Hematopoietic multipotent progenitor cell (in vitro differentiated cells): Measurements from ENCODE around the gene PPM1J. TPM values are rescaled to one million over a fixed set of nuclear protein-coding genes. Genes with fewer than 3 reads are reported as not detected.

Experiments
- DNase-seq, 3 donors: peaks; one replicate each; pipeline ENCODE4 v3.0.0-alpha.2; 2011 to 2015; ENCODE audit warnings: low read depth in 2 of 3, low spot score in 2 of 3
- total RNA-seq: library from RNA; depleted of rRNA; stranded (reverse); fragments of >200 nt; gene quantifications from one replicate; pipeline ENCODE4 v1.2.3, GENCODE V29; 2012

The PPM1J gene
- total RNA-seq, 1 donor: under 0.01 TPM

DNA sequence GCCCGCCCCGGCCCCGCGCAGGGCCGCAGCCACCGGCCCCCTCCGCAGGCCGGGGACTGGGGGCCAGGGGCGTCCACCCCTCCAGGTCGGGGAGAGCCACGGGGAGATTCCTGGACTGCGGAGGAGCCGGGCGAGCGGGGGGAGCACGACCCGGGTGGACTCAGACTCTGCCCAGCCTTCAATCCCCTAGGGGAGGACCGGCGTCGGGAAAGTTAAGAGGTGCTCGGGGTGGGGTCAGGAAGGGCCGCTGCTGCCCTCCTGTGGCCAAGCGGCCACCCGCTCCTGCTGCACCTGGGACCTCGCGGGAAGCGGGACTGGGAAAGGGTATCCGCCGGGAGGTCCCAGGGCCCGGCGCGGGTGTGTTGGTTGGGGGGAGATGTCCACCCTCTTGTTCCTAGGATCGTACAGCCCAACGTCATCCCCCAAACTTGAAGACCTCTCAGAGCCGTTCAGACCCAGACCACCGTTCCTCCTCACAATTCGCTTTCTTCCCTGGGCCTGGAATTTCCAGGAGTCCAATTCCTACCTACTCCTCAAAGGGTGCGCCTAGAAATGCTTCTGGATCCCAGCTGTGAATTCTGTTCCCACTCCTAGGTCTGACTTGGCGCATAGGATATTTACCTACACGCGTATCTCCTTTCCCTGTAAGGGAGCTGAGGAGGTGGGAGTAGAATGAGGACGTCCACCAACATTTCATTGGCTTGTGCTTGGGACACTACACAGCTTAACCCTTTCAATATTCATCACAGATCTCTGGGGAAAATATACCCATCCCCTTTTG lies 7.7 kb downstream of the PPM1J start:
- DNase-seq: peak in 2 of 3 donors; percentile 69 to 81

- peak in 2 of 3 donors; percentile 49 to 54 for DNase-seq
Measured at GRCh38 chr1:112706505-112707220, 8.5 kb downstream of the PPM1J start, which contains the start of gene RHOC. Gene RHOC, minus strand, starts transcription at chr1:112707127. Its CDS starts 3,328 bp downstream, at chr1:112703799.

DNA sequence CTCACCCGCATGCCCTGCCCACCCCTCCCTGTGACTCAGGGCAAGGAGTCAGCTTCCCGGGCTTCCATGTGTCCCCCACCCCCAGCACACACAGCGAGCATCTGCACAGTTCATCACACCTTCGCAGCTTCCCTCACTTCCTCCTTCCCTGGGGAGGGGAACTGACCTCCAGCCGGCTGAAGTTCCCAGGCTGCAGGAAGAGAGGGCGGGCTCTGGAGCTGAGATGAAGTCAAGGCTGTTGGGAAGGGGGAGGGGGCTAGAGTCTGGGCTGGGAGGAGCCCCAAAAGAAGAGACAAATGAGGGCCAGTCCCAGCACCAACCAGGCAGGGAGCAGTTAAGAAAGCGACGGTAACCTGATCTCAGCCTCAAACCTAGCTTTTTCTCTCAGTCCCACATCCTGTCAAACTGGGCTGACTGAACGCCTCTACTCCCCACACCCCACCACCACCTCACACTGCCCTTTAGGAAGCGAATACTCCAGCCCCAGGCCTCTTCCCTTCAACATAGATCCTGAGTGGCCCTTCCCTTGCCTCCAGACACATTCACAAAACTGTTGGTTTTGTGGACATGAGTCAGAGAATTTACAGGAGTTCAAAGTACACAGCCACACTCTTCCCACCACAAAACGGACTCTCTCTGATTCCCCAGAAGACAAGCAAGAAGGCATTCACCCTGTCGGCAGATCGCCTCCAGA lies 10.1 kb downstream of the PPM1J start:
- peak in 2 of 3 donors; percentile 66 to 73 for DNase-seq

DNA sequence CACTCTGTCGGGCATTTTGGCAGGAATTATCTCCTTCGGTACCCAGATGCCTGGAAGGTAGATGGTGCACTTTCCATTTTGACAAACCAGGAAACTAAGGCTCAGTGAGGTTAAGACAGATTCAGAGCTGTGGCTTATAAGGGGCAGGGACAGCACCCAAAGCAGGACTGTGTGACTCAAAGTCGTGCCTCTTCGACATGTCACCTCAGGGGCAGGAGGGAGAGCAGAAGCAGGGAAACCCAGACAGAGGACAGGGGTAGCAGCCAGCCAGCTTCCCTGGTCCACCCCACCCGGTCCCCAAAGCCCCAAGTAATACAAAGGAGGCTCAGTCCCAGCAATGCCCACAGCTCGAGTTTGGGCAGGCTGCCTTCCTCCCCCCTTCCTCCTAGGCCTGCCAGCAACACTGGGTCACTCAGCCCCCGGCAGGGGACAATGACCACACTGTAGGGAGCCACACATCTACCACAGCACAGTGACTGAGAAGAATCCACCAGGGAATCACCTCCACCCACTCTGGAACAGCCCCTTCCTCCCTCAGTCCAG lies 10.7 kb downstream of the PPM1J start:
- DNase-seq: no peak

- DNase-seq: no peak
Measured at GRCh38 chr1:112703706-112704105, 11.4 kb downstream of the PPM1J start.

- no peak for DNase-seq
Measured at GRCh38 chr1:112702420-112703261, 12.5 kb downstream of the PPM1J start.

DNA sequence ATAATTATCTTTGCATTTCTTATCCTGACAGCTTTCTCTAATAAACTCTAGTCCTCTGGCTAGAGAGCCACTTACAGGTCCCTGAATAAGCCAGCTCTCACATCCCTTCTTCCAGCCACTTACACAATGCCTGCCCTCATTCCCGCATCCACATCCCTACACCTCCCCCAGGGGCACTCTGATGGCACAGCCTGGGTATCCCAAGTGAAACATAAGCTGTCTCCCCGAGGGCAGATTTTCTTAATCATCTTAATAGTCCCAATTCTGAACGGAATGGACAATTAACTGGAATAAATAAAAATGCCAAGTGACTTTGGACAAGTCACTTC lies 13.1 kb downstream of the PPM1J start:
- DNase-seq: no peak

- no peak for DNase-seq
Measured at GRCh38 chr1:112701227-112702066, 13.7 kb downstream of the PPM1J start.

DNA sequence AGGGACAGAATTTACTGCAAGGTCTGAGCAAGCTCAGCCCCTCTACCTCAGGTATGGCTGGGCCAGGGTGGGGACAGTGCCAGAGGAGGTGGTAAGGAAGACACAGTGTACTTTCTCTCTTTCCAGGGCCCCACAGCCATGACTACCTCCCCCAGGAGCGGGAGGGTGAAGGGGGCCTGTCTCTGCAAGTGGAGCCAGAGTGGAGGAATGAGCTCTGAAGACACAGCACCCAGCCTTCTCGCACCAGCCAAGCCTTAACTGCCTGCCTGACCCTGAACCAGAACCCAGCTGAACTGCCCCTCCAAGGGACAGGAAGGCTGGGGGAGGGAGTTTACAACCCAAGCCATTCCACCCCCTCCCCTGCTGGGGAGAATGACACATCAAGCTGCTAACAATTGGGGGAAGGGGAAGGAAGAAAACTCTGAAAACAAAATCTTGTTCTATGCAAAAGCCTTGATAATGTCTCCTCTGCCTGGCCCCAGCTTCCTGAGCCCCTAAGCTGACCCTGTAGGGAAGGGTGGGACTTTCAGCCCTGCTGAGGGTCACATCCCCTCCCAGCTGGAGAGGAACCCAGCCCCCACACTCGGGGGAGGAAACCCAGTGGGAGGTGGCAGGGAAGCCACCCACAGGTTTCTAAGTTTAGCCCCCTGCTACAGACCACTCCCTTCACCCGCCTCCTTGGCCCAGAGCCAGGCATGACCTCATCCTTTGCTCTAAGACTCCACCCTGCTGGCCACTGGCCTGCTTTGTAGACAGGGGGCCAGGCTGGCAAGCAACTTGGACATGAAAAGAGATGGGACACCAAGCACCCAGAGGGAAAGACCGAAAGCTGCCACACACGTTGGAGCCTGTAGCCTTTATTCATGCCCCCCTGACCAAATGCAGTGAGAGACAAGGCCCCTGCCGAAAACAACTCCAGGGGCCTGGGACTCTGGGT lies 14.6 kb downstream of the PPM1J start:
- peak in 2 of 3 donors; percentile 97 to 98 for DNase-seq

DNA sequence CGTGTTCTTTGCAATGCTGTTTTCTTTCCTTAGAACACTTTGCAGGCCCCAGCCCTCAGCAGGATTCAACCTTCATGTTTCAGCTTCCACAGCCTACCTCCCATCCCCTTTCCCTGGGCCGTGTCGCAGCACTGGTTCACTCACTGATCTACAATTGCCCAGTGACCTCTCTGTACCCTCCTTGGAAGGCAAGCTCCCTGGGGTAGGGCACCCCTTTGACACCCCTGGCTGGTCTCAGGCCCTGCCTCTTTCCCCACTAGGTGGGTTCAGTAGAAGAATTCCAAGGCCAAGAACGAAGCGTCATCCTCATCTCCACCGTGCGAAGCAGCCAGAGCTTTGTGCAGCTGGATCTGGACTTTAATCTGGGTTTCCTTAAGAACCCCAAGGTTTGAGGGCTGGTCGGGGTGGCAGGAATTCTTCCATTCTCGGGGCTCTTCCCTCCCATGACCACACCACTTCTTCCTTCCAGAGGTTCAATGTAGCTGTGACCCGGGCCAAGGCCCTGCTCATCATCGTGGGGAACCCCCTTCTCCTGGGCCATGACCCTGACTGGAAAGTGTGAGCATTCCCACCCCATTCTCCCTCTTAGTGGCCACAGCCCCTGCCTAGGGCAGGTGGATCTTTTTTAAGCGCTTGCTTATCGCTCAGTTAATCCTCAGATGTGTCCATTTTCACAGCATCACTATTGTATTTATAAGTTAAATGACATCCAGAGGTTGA lies 15.5 kb downstream of the PPM1J start:
- no peak for DNase-seq

- no peak for DNase-seq
Measured at GRCh38 chr1:112698366-112699310, 16.5 kb downstream of the PPM1J start.

DNA sequence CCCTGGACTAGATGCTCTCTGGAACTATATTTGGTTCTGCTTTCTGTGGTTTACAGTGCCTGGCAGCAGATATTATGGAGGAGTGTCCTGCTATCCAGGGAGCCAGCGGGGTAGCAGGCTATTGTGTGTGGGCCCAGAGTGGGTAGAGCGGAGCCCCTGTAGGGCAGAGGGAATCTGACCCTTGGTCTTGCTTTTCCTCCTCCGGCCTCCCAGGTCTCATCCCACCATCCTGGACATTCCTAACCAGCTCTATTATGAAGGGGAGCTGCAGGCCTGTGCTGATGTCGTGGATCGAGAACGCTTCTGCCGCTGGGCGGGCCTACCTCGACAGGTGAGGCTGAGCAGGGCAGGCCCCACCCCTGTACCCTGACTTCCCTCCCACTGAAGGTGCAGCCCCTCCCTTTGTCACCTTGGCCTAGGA lies 17.3 kb downstream of the PPM1J start:
- no peak for DNase-seq

DNA sequence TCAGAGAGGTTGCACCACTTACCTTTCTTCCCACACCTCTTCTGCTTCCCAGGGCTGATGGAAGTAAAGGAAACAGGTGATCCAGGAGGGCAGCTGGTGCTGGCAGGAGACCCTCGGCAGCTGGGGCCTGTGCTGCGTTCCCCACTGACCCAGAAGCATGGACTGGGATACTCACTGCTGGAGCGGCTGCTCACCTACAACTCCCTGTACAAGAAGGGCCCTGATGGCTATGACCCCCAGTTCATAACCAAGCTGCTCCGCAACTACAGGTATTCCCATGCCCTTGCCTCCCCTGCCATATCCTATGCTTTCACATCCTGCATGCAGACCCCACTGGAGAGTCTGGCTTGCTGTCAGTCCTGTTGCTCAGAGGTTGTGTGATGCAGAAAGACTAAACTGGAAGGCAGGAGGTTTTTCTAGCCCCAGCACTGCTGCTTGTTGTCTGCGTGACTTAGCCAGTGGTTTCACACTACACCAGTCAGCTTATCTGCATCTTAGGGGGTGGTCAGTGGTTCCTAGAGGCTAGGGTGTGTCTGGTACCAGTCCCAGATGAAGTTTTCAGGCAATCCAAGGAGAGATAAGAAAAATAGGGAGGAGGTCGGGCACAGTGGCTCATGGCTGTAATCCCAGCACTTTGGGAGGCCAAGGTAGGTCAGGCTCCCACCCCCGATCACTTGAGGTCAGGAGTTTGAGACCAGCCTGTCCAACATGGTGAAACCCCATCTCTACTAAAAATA lies 18.4 kb downstream of the PPM1J start:
- no peak for DNase-seq

GRCh38 chr1:112695276-112695675 lies 19.9 kb downstream of the PPM1J start:
- no peak for DNase-seq

GRCh38 chr1:112694363-112694929 lies 20.7 kb downstream of the PPM1J start:
- DNase-seq: no peak

DNA sequence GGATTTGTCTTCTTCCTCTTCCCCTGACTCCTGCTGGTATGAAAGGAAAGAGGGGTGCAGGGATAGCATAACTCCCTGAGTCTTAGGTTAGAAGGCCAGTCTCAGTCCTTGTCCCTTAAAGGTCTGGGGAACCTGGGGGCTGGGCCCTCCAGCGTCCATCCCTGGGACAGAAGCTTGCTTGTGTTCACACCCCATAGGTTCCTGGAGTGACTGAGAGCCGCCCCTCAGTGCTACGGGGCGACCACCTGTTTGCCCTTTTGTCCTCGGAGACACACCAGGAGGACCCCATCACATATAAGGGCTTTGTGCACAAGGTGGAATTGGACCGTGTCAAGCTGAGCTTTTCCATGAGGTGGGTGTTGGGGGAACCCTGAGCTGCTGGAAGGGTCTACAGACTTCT lies 21.3 kb downstream of the PPM1J start:
- DNase-seq: no peak
